Hippocampal formation (tissue), 2 donors: ENCODE data around the gene GTF2E1.

Source experiments
- DNase-seq, 2 donors: peaks; one replicate each; lab custom pipeline; 2025; lab: John Stamatoyannopoulos, UW

The GTF2E1 gene

DNA sequence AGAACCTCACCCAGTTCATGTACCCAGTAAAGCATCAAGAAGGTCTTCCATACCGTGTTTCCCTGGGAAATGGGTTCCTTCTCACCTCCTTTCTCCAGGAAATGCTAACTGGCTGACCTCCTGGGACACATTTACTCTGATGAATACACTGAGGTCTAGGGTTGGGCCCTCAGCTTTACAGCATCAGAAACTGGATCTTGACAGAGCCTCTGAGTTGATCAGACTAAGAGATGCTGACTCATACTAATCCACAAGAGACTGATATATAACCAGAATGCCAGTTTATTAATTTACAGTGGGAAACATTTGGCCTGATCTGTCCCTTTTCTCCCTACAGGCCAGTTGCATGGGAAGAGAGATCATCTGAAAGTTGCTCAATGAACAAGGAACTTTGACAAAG lies 55.8 kb downstream of the GTF2E1 start:
- no peak for DNase-seq

DNA sequence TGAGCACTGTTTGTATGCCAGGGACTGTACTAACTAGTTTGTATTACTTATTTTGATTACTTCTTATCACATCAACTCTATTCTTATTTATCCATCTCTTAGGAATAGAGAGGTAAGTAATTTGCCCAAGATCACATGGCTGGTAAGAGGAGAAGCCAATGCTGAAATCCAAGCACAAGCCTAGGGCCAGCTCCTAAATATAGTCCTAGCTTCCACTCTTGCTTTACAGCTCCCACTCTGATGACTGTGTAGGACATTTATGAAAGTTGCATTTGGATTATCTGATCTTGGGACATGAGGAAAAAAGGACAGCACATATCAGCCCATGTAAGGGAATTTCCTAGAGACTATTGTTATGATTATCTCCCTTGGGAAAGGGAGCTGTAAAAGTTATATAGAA lies 58.1 kb downstream of the GTF2E1 start:
- DNase-seq = no peak

DNA sequence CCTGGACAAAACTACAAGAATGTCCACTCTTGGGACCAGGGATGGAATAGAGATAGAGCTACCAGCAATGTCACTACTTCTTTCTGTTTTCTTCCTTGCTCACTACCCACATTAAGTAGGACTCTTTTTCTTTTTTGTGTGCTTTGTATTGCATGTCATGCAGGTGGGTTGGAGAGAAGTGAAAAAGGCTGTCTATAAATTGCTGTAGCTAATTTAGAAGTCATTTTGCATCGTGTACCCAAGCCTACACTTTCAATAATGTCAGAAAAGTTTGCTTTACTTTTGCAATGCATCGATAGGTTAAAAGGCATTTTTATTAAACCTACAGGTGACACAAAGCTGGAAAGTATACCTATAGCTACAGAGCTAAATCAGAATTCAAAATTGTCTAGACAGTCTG lies 58.9 kb downstream of the GTF2E1 start:
- no peak for DNase-seq

DNA sequence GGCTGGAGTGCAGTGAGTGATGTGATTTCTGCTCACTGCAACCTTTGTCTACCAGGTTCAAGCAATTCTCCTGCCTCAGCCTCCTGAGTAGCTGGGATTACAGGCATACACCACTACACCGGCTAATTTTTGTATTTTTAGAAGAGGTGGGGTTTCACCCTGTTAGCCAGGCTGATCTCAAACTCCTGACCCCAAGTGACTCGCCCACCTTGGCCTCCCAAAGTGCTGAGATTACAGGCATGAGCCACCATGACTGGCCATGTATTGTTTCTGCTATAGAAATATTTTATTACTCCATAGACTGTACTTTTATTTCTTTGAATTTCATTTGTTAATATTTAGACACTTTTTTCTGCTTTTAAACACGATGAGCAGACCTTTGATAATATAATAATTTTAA lies 60.4 kb downstream of the GTF2E1 start:
- no peak for DNase-seq

DNA sequence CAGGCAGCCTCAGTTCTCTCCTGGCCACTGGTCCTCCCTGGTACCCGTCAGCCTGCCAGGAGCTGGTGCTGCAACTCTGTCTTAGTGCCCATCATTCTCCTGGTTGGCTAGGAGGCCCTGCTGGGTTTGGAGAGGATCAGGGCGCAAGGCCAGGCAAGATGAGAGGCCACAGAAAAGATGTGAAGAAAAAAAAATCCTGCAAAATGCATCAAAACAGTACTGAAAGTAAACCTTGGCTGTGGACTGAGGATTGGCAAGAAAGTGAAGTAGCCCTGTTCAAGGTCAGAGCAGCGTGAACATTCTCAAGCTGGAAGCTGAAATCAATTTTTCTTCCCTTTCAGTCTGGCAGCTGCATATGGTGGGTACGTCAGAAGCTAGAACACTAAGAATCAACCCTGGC lies 74.2 kb downstream of the GTF2E1 start:
- peak; percentile 22 to 69 for DNase-seq

DNA sequence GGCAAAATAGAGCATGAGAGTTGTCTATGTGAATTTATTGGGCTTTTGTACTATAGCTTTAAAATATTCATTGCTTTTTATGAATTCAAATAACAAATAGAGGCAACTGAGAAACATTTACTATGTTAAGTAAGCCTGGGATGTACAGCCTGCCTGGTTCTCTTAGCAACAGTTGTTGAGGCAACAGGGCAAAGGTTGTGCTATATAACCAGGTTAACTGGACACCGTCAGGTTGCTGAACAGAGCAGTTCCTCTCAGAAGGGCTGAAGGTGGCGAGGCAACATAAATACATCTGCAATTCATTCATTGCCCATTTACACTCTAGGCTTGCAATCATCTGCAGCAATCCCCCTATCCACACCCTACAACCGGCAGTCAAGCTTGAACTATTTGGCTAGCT lies 78.2 kb downstream of the GTF2E1 start:
- no peak for DNase-seq

DNA sequence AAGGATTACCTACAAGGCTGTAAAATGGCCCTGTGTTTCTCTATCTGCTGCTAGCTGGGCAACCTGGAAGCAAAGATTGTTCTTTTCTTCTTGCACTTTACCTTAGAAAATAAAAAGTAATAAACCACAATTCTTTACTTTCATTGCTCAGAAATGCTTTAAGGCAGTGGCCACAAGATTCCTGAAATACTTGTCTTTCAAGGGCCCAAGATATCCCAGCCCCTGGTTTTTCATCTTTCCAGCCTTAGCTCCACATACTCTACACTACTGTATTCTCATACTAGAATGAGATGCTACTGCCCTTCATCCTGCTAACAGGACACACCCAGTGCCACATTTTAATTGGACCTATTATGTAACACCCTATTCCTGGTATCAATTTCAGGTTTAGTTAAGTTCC lies 78.9 kb downstream of the GTF2E1 start:
- no peak for DNase-seq

DNA sequence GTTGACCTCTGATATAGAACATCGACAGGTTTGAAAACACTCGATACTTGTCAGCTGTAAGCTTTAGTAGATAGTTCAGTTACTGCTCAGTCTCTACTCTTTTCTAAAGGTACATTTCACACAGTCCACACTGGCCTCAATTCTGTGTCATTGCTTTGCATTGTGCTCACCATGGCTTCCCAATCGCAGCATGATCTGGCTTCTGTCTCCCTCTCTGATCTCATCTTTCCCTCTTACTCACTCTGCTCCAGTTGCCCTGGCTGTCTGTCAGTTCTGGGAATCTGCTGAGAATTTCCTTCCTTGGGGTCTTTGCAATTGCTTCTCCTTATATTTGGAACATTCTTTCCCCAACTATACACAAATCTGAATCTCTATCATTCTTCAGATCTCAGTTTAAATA lies 80.6 kb downstream of the GTF2E1 start:
- no peak for DNase-seq

DNA sequence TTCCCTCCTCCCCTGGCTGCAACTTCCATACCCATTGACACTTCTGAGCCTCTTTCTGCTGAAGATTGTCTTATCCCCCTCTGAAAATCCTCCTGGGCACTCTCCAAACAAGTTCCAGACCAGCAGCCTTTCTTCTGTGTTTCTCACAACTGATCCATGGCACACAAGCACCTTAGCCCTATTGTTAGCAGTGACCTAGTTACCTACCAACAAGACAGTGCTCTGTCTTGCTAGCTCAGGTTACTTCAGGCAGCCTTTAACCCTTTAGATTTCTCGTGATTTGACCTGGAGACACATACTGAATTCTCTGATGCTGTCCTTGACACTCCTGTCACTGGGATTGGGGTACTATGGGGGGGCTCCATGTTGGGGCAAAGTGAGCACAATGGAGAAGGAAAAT lies 82.1 kb downstream of the GTF2E1 start:
- no peak for DNase-seq

DNA sequence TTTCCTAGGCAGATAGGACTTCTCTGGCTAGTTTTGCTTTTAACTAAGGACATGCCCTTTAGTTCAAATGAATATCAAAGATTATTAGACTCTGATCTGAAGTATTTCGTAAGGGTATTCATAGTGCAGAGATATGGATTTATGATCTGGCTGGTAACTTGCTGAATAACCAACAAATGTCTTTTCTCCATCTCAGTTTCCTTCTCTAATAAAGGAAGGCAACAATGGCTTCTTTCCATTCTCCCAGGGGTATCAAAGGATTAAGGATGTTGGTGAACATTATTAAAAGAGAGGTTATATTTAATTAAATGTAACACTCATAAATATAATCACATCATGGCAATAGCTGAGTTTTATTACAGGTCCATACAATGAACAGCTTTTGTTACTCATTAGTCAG lies 86.3 kb downstream of the GTF2E1 start:
- DNase-seq = no peak

DNA sequence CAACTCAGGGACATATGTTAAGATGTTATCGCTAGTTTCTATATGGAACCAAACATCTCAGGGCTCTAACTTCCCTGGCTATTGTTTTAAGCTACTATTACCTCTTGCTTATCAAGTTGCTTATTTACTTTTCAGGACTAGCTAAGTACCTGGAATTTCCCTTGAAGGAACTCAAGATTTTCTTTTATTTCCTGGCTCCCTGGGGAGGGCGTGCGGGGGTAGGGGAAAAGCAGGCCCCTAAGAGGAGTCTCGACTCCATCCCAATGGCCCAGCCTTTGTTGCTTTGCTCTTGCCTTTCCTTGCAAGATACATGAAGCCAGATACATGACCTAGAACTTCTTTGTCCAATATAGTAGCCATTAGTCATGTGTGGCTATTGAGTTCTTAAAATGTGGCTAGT lies 88.5 kb downstream of the GTF2E1 start:
- no peak for DNase-seq
